Glomerular visceral epithelial cell (primary cell): ENCODE measurements around the gene SULT6B1.
"Not testable (repeated sequence)": the region's sequence is repeated elsewhere in the genome, so short reads cannot be mapped to it uniquely, and the experiment has no call there.

Experiments used
- DNase-seq: peaks from one replicate; pipeline ENCODE4 v3.0.0-alpha.2; 2016; ENCODE audit errors: extremely low spot score

The SULT6B1 gene

GRCh38 chr2:37188570-37188969, at the start of gene SULT6B1:
TSS of gene SULT6B1 (minus strand) at chr2:37188670. CDS start at chr2:37188640, 30 bp downstream.
- DNase-seq, result no peak

- peak; percentile 7 for DNase-seq
These were observed 43.9 kb upstream of the SULT6B1 start for GRCh38 chr2:37232131-37232933.

GRCh38 chr2:37231241-37232130, 43.0 kb upstream of the SULT6B1 start, which contains the start of the genes CEBPZ and NDUFAF7:
TSS of gene CEBPZ (minus strand) at chr2:37231596. CDS start at chr2:37231567, 29 bp downstream.
TSS of gene NDUFAF7 (plus strand) at chr2:37231658. CDS start at chr2:37231706, 48 bp downstream.
- peak; percentile 86 for DNase-seq

- DNase-seq, result no peak
These were observed 42.1 kb upstream of the SULT6B1 start for GRCh38 chr2:37230581-37230980.

- DNase-seq, result no peak
These were observed 40.3 kb upstream of the SULT6B1 start for GRCh38 chr2:37228788-37229187.

GRCh38 chr2:37226863-37227262, 38.4 kb upstream of the SULT6B1 start:
- no peak for DNase-seq

GRCh38 chr2:37225129-37225528, 36.7 kb upstream of the SULT6B1 start:
- DNase-seq, result not testable (repeated sequence)

GRCh38 chr2:37224063-37224462, 35.6 kb upstream of the SULT6B1 start:
- DNase-seq, result no peak

- no peak for DNase-seq
These were observed 34.7 kb upstream of the SULT6B1 start for GRCh38 chr2:37223131-37223530.

- DNase-seq, result no peak
These were observed 30.6 kb upstream of the SULT6B1 start for GRCh38 chr2:37219046-37219445.

GRCh38 chr2:37215250-37215649, 26.8 kb upstream of the SULT6B1 start:
- no peak for DNase-seq

- DNase-seq, result no peak
These were observed 23.5 kb upstream of the SULT6B1 start for GRCh38 chr2:37211939-37212338.

GRCh38 chr2:37211212-37211611, 22.7 kb upstream of the SULT6B1 start:
- no peak for DNase-seq

GRCh38 chr2:37206760-37207159, 18.3 kb upstream of the SULT6B1 start:
- not testable (repeated sequence) for DNase-seq

GRCh38 chr2:37205689-37206341, 17.3 kb upstream of the SULT6B1 start:
- DNase-seq, result no peak

- DNase-seq, result not testable (repeated sequence)
These were observed 16.7 kb upstream of the SULT6B1 start for GRCh38 chr2:37205071-37205661.

GRCh38 chr2:37203708-37204107, 15.2 kb upstream of the SULT6B1 start:
- no peak for DNase-seq

GRCh38 chr2:37201766-37202165, 13.3 kb upstream of the SULT6B1 start:
- peak; percentile 1 for DNase-seq

- no peak for DNase-seq
These were observed 12.7 kb upstream of the SULT6B1 start for GRCh38 chr2:37201208-37201607.

- no peak for DNase-seq
These were observed 10.2 kb upstream of the SULT6B1 start for GRCh38 chr2:37198681-37199065.
